H1 (cell line): Measurements from ENCODE around the gene PMM1. TPM values are rescaled to one million over a fixed set of nuclear protein-coding genes. Genes with fewer than 3 reads are reported as not detected.

ENCODE experiments used
- ASH2L ChIP-seq: fragments of 200-600, 300-600 bp; sonication (generic); IDR thresholded peaks from one replicate; pipeline ENCODE4 v1.7.1; 2017; ENCODE audit warnings: low read length
- BACH1 ChIP-seq: IDR thresholded peaks from 2 replicates; pipeline ENCODE4 v1.6.1; 2012; ENCODE audit warnings: low read length, improper control_type of control experiment
- BRCA1 ChIP-seq: IDR thresholded peaks from 2 replicates; pipeline ENCODE4 v1.6.1; 2012; ENCODE audit warnings: low read depth, low read length, improper control_type of control experiment
- CBX5 ChIP-seq: fragments of 300-800, 300-1000 bp; sonication (generic); IDR thresholded peaks from 2 replicates; pipeline ENCODE4 v1.7.1; 2016; ENCODE audit warnings: antibody characterized with exemption, low read length, low read depth
- CBX8 ChIP-seq: fragments of 300-800, 300-1000 bp; sonication (generic); IDR thresholded peaks from 2 replicates; pipeline ENCODE4 v1.7.1; 2016; ENCODE audit warnings: low read depth, low read length, borderline replicate concordance
- CREB1 ChIP-seq: IDR thresholded peaks from 2 replicates; pipeline ENCODE4 v1.6.1; 2012; ENCODE audit warnings: inconsistent platforms
- EZH2 ChIP-seq: fragments of 200-600 bp; sonication (generic); IDR thresholded peaks from 2 replicates; pipeline ENCODE4 v1.7.1; 2012; ENCODE audit warnings: low read depth, mild to moderate bottlenecking, moderate library complexity, low read length, inconsistent platforms; ENCODE audit not compliant: severe bottlenecking
- GABPA ChIP-seq: IDR thresholded peaks from 2 replicates; pipeline ENCODE4 v1.6.1; 2011; ENCODE audit warnings: mild to moderate bottlenecking, low read length, moderate library complexity, borderline replicate concordance; ENCODE audit not compliant: insufficient read depth
- GTF2F1 ChIP-seq: IDR thresholded peaks from 2 replicates; pipeline ENCODE4 v1.6.1; 2012; ENCODE audit warnings: low read depth, low read length, improper control_type of control experiment, borderline replicate concordance
- HDAC2 ChIP-seq, 2 experiments: fragments of 300-600 bp in 1 of 2; sonication (generic) in 1 of 2; IDR thresholded peaks; 2 replicates each; pipeline ENCODE4 v1.6.1; 2011 to 2012; ENCODE audit warnings: low read depth in 2 of 2, low read length in 2 of 2, mild to moderate bottlenecking in 2 of 2, moderate library complexity in 2 of 2, borderline replicate concordance in 1 of 2, inconsistent platforms in 1 of 2
- HDAC6 ChIP-seq: IDR thresholded peaks from one replicate; pipeline ENCODE4 v1.7.1; 2012; ENCODE audit warnings: low read depth, mild to moderate bottlenecking, inconsistent platforms, low read length, moderate library complexity
- JUND ChIP-seq: IDR thresholded peaks from 2 replicates; pipeline ENCODE4 v1.6.1; 2011; ENCODE audit warnings: mild to moderate bottlenecking, improper control_type of control experiment, low read length
- KDM5A ChIP-seq: fragments of 200-600 bp; IDR thresholded peaks from 2 replicates; pipeline ENCODE4 v1.7.1; 2012; ENCODE audit warnings: mild to moderate bottlenecking, low read length, inconsistent platforms, mixed read lengths
- POLR2A ChIP-seq, 2 experiments: IDR thresholded peaks; 1 replicate in 1 of 2; 2 replicates in 1 of 2; pipeline ENCODE4 v1.6.1; 2011; ENCODE audit warnings: low read depth in 2 of 2, low read length in 2 of 2, mild to moderate bottlenecking in 2 of 2; ENCODE audit errors: control extremely low read depth in 1 of 2
- POU5F1 ChIP-seq: IDR thresholded peaks from 2 replicates; pipeline ENCODE4 v1.6.1; 2011; ENCODE audit warnings: low read depth, mild to moderate bottlenecking, low read length, moderate library complexity
- SAP30 ChIP-seq: fragments of 300-600 bp; sonication (generic); IDR thresholded peaks from 2 replicates; pipeline ENCODE4 v1.7.1; 2012; ENCODE audit warnings: low read length, moderate library complexity, mild to moderate bottlenecking, inconsistent platforms; ENCODE audit not compliant: insufficient read depth, insufficient replicate concordance
- SP1 ChIP-seq: IDR thresholded peaks from 2 replicates; pipeline ENCODE4 v1.6.1; 2011; ENCODE audit warnings: low read depth, low read length
- SP2 ChIP-seq: IDR thresholded peaks from 2 replicates; pipeline ENCODE4 v1.6.1; 2012; ENCODE audit warnings: mild to moderate bottlenecking, low read length, inconsistent platforms
- SRF ChIP-seq: IDR thresholded peaks from 2 replicates; pipeline ENCODE4 v1.6.1; 2011; ENCODE audit warnings: mild to moderate bottlenecking, low read depth, low read length, moderate library complexity
- SUZ12 ChIP-seq: fragments of 200-600 bp; sonication (generic); IDR thresholded peaks from 2 replicates; pipeline ENCODE4 v1.6.1; 2012; ENCODE audit warnings: mild to moderate bottlenecking, inconsistent platforms, low read length, moderate library complexity, mixed read lengths
- TAF1 ChIP-seq: IDR thresholded peaks from 2 replicates; pipeline ENCODE4 v1.6.1; 2011; ENCODE audit warnings: mild to moderate bottlenecking, low read depth, low read length
- TCF12 ChIP-seq: IDR thresholded peaks from 2 replicates; pipeline ENCODE4 v1.6.1; 2011; ENCODE audit warnings: low read depth, mild to moderate bottlenecking, low read length
- YY1 ChIP-seq: IDR thresholded peaks from 2 replicates; pipeline ENCODE4 v1.6.1; 2011; ENCODE audit warnings: low read depth, mild to moderate bottlenecking, low read length
- ZNF274 ChIP-seq: IDR thresholded peaks from 2 replicates; pipeline ENCODE4 v1.7.0; 2012; ENCODE audit warnings: low read length, borderline replicate concordance; ENCODE audit errors: extremely low read depth
- polyA plus RNA-seq, 7 experiments: library from polyadenylated mRNA; depleted of rRNA in 3 of 7; stranded (reverse) in 5 of 7; unstranded in 2 of 7; fragments of >200 nt in 5 of 7; fragments of 200-250 nt in 2 of 7; gene quantifications; 1 replicate in 5 of 7; 2 replicates in 1 of 7; 4 replicates in 1 of 7; pipeline versions ENCODE4 v1.2.1 to v1.2.3, GENCODE V29; 2011 to 2013; ENCODE audit warnings: missing spikeins in 2 of 7, mixed read lengths in 2 of 7
- total RNA-seq: library from RNA; stranded (reverse); fragmentation: NEBNext Ultra II Directional; extraction: Animal tissue kit (Norgen Biotek cat#: 25700); gene quantifications from 2 replicates; pipeline ENCODE4 v1.2.1, GENCODE V29; 2021
- TF ChIP-seq, protein P1 (sequence below): IDR thresholded peaks from 2 replicates; pipeline ENCODE4 v1.6.1; 2012; ENCODE audit warnings: low read length, inconsistent platforms

The PMM1 gene
- total and polyA plus RNA-seq, 2 of the 8 experiments (the other 6 are each of a cell fraction or from before 2014, with no cell fraction given): 11.3 to 20.0 TPM

DNA sequence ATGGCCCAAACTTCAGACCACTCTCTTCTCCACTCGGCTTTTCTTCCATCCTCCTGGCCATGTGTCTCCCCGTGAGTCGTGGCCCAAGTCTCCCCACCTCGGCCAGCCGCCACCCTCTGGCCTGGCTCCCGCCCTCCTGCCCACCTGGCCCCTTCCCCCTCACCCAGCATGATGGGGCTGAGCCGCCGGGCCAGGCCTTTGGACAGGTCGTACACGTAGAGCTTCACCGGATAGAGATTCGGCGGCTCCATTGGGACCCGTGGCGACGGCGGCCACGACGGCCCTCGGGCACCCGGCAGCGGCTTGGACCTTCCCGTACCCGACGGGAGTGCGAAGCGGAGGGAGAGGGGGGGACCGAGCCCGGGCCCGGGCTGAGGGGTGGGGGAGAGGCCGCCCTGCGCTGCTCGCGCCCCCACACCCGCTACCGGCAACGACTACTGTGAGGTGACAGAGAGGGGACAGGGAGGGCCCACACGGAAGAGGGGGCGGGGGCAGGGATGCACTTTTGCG lies 31.0 kb upstream of the PMM1 start, which contains the start of gene DESI1 (continued):
- no peak for TF ChIP-seq SAP30
- TF ChIP-seq ASH2L: peak; percentile 68
- TF ChIP-seq SRF: no peak
- TF ChIP-seq, protein P1, sequence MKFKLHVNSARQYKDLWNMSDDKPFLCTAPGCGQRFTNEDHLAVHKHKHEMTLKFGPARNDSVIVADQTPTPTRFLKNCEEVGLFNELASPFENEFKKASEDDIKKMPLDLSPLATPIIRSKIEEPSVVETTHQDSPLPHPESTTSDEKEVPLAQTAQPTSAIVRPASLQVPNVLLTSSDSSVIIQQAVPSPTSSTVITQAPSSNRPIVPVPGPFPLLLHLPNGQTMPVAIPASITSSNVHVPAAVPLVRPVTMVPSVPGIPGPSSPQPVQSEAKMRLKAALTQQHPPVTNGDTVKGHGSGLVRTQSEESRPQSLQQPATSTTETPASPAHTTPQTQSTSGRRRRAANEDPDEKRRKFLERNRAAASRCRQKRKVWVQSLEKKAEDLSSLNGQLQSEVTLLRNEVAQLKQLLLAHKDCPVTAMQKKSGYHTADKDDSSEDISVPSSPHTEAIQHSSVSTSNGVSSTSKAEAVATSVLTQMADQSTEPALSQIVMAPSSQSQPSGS: no peak
- TF ChIP-seq SP1: no peak
- TF ChIP-seq CBX8: no peak
- TF ChIP-seq ZNF274: no peak
- 0 out of 2 replicates have a peak, but pooled peaks have one; percentile 0 for TF ChIP-seq GTF2F1
- no peak for TF ChIP-seq BACH1
- TF ChIP-seq HDAC6: no peak
- no peak for TF ChIP-seq BRCA1
- TF ChIP-seq SP2: no peak
- no peak for TF ChIP-seq JUND
- no peak for TF ChIP-seq CBX5
- TF ChIP-seq KDM5A: no peak
- peak in 1 of 2 experiments; percentile 12; a peak in 2 of 3 replicates for TF ChIP-seq POLR2A (IDR thresholded peaks at IDR 0.05; ENCODE audit: control extremely low read depth in 1 of 2, low read depth in 2 of 2, low read length in 2 of 2)
- TF ChIP-seq YY1: no peak
- TF ChIP-seq EZH2: no peak
- peak; percentile 78; the same call in 1 of the 2 replicates for TF ChIP-seq TAF1
- no peak for TF ChIP-seq SUZ12
- TF ChIP-seq GABPA: no peak
- TF ChIP-seq CREB1: no peak
- TF ChIP-seq TCF12: no peak
- no peak; a peak in 1 of 4 replicates for TF ChIP-seq HDAC2 (IDR thresholded peaks at IDR 0.05; ENCODE audit: borderline replicate concordance in 1 of 2, low read depth in 2 of 2, low read length in 2 of 2)
- no peak for TF ChIP-seq POU5F1
